GM13976 (cell line): Measurements from ENCODE around the gene CHST9.

Experiments
- DNase-seq: peaks from one replicate; pipeline ENCODE4 v3.0.0; 2012; ENCODE audit warnings: low spot score
- in situ Hi-C: fragments of 300-500 bp; cut with MboI; formaldehyde crosslinking; loops from one replicate; pipeline ENCODE4 v1.12.0; 2022; ENCODE audit warnings: low sequenced_read_pairs, mixed read lengths, inconsistent platforms; ENCODE audit not compliant: unreplicated experiment
- TF ChIP-seq, protein P1 (sequence below): IDR thresholded peaks from 2 replicates; pipeline ENCODE4 v1.5.1; 2012; ENCODE audit warnings: borderline replicate concordance, mild to moderate bottlenecking; ENCODE audit not compliant: insufficient read depth; ENCODE audit errors: extremely low read depth, missing control alignments, control extremely low read depth

Gene CHST9

DNA sequence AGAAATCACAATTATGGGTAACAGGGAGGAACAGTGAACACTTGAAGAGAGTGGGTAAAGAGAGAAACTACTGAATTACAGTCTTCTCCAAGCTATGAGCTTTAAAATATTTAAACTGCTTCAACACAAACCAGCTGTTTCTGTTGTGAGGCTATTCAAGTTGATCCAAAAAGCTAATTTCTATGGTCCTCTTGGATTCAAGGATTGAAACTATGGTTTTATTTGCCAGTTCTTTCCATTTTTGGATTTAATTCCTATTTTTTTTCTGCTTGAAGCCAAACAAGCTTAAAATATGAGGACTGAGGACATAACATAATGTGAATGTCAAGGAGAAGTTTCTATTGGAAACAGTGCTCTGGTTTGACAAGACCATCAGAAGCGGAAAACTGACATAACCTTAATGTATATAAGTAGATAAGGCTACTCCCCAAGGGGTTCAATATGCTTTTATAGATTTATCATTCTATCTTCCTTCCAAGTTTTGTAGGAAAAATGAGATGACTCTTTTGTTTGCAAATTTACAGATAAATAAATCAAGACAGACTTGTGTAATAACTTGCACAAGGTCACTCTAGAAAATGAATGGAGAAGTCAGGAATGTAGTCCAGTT lies 258.9 kb downstream of the CHST9 start:
- no peak for DNase-seq
- TF ChIP-seq, protein P1, sequence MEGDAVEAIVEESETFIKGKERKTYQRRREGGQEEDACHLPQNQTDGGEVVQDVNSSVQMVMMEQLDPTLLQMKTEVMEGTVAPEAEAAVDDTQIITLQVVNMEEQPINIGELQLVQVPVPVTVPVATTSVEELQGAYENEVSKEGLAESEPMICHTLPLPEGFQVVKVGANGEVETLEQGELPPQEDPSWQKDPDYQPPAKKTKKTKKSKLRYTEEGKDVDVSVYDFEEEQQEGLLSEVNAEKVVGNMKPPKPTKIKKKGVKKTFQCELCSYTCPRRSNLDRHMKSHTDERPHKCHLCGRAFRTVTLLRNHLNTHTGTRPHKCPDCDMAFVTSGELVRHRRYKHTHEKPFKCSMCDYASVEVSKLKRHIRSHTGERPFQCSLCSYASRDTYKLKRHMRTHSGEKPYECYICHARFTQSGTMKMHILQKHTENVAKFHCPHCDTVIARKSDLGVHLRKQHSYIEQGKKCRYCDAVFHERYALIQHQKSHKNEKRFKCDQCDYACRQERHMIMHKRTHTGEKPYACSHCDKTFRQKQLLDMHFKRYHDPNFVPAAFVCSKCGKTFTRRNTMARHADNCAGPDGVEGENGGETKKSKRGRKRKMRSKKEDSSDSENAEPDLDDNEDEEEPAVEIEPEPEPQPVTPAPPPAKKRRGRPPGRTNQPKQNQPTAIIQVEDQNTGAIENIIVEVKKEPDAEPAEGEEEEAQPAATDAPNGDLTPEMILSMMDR: no peak
- in situ Hi-C loops: no loop called here

DNA sequence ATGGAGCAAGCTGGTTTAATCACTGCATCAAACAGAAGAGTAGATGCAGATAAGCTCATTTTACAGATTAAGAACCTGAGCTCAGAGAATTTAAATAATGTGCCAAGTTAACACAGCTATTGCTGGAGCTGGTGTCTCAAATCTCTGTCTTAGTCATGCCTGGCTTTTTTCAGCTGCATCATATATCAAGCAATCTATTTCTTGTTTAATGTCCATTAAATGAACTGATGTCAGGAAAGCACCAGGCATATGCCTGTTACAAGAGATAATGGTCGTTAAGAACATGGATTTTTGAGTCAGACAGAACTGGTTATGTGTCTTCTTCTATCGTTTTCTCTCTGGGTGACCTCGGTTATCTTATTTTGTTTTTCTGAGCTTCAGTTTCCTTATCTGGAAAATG lies 259.8 kb downstream of the CHST9 start:
- in situ Hi-C loops: no loop called here
- DNase-seq: no peak
- TF ChIP-seq, protein P1: no peak

DNA sequence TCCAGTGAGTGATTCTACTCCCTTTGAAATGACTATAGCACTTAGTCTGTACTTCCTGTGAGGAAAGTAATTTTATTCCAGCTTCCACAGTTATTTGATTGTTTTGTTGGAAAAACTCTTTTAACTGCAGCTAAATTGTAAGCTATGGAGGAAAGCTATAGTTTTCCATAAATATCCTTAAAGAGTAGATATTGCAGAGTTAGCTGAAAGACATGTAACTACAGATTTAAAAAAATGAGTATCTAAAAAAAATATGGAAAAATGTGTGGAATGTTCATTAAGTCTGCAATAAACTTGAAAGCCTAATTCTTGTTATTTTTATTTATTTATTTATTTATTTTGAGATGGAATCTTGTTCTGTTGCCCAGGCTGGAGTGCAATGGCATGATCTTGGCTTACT lies 262.8 kb downstream of the CHST9 start:
- no peak for DNase-seq
- TF ChIP-seq, protein P1: no peak
- in situ Hi-C loops: no loop called here

DNA sequence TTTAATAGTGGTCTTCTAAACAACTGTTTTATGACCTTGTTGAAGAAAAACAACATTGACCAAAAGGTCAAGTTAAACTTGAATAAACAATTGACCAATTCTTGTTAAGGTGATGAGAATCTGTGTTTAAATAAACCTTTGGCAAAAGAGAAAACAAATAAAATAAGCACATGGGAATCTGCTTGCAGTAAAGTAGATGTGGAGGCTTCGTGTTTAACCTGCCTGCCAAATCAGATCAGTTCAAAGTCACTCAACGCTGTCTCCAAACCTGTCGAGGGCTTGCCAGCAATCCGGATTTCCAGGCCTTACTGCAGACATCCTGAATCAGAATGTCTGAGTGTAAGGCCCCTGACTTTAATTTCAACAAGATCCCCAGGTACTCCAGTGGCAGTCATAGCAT lies 264.5 kb downstream of the CHST9 start:
- in situ Hi-C loops: no loop called here

DNA sequence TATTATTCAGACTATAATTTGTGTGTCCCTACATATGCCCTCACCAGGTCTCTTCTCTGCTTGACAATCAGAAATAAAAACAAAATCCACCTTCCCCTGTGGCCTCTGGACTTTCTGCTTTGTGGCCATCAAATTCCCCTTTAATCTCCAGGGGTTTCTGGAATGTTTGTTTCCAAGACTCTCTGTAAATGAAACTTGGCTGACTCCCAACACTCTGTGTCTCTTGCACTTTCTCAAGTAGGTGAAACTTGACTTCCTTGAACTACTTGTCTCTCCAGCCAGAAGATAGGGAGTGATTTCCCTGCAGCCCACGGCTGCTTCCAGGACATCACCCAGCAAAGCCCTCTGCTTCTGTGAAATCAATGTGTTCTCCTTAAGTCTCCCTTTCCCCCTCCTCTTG lies 265.5 kb downstream of the CHST9 start:
- TF ChIP-seq, protein P1: no peak
- no peak for DNase-seq
- in situ Hi-C loops: no loop called here

More for the DNA sequence above, 264.5 kb downstream of the CHST9 start:
- no peak for DNase-seq
- TF ChIP-seq, protein P1: no peak

DNA sequence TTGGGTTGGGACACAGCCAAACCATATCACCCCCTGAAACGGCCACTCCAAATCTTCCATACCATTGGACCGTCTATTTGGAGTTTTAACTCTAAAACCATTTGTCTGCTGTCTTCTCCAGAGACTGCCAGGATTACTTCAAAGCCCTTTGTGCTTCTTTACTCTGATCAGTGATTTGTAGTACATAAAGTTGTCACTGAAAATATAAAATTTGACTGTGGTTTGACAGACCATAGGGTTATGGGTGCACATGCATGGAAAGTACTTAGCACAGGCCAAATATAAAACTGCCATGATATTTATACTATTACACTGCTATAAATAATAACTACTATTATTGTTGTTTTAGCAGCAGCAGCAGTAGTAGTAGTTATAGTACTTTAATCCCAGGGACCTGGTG lies 265.9 kb downstream of the CHST9 start:
- in situ Hi-C loops: no loop called here
- no peak for DNase-seq
- TF ChIP-seq, protein P1: no peak

DNA sequence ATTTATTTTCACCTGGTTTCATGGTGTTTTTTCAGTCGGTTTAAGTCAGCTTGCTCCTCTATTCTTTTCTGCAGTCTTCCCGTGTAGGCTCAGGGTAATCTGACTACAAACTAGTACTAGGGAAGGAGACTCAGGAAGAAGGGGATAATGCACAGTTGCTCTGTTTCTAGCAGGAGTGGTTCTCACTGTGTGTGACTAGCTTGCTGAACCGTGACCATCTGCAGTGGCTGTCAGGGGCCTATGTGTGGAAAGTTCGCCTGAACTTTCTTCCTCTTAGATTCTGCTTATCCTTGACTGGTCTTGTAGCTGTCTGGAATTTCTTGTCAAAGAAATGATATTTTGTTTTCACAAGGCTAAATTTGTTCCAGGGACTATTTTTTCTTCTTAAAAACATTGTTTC lies 273.3 kb downstream of the CHST9 start:
- in situ Hi-C loops: no loop called here
- DNase-seq: no peak
- TF ChIP-seq, protein P1: no peak
